ENCODE measurements around the gene CA10.

Gene CA10

GRCh38 chr17:51848451-51848850 is 310.1 kb downstream of the CA10 start:
- Histone ChIP-seq H3K4me1 (ENCODE audit: insufficient read depth, low read length, severe bottlenecking) (no peaks in the 10 kb centered on the region), H3K4me2 (ENCODE audit: low read length) (no peak overlapping the region), H3K79me2 (ENCODE audit: insufficient read depth, low read length) (no peaks in the 10 kb centered on the region), H3K9ac (ENCODE audit: low read length) (no peak overlapping the region), H3K9me3 (ENCODE audit: low read length) (no peaks in the 10 kb centered on the region), H3K9me2 (ENCODE audit: low read depth, low read length) (no peaks in the 10 kb centered on the region), H3K27me3 (ENCODE audit: insufficient read depth, low read length) (no peaks in the 10 kb centered on the region), H3K4me3 (ENCODE audit: low read depth, low read length, poor library complexity, severe bottlenecking) (no peak overlapping the region), H3F3A (ENCODE audit: insufficient read depth, low read length) (no peaks in the 10 kb centered on the region), H4K20me1 (ENCODE audit: insufficient read depth, low read length) (no peaks in the 10 kb centered on the region), H2AFZ (ENCODE audit: low read length) (no peak overlapping the region), H3K36me3 (ENCODE audit: insufficient read depth, low read length) (no peaks in the 10 kb centered on the region), H3K27ac (ENCODE audit: low read depth, low read length, poor library complexity, severe bottlenecking) (no peak overlapping the region)
- no peak for TF ChIP-seq CTCF (IDR thresholded peaks at IDR 0.05; ENCODE audit: low read length)
- no peak for TF ChIP-seq EZH2 (IDR thresholded peaks at IDR 0.05; ENCODE audit: borderline replicate concordance, low read length)

- Histone ChIP-seq H3K9ac (ENCODE audit: low read length) (no peak overlapping the region), H3K27me3 (ENCODE audit: insufficient read depth, low read length) (no peaks in the 10 kb centered on the region), H3K4me1 (ENCODE audit: insufficient read depth, low read length, severe bottlenecking) (no peaks in the 10 kb centered on the region), H3K79me2 (ENCODE audit: insufficient read depth, low read length) (no peaks in the 10 kb centered on the region), H2AFZ (ENCODE audit: low read length) (no peak overlapping the region), H3K27ac (ENCODE audit: low read depth, low read length, poor library complexity, severe bottlenecking) (no peak overlapping the region), H3K36me3 (ENCODE audit: insufficient read depth, low read length) (no peaks in the 10 kb centered on the region), H3K9me2 (ENCODE audit: low read depth, low read length) (no peaks in the 10 kb centered on the region), H3K9me3 (ENCODE audit: low read length) (no peaks in the 10 kb centered on the region), H4K20me1 (ENCODE audit: insufficient read depth, low read length) (no peaks in the 10 kb centered on the region), H3F3A (ENCODE audit: insufficient read depth, low read length) (no peaks in the 10 kb centered on the region), H3K4me2 (ENCODE audit: low read length) (no peak overlapping the region), H3K4me3 (ENCODE audit: low read depth, low read length, poor library complexity, severe bottlenecking) (no peak overlapping the region)
- no peak for TF ChIP-seq EZH2 (IDR thresholded peaks at IDR 0.05; ENCODE audit: borderline replicate concordance, low read length)
- no peak for TF ChIP-seq CTCF (IDR thresholded peaks at IDR 0.05; ENCODE audit: low read length)
Measured at GRCh38 chr17:51846566-51846965, 311.9 kb downstream of the CA10 start.

- H3K9me3 ChIP-seq (ENCODE audit: low read length): no peaks in the 10 kb centered on the region
- no peak overlapping the region for H3K4me3 ChIP-seq (ENCODE audit: low read depth, low read length, poor library complexity, severe bottlenecking)
- H3K9ac ChIP-seq (ENCODE audit: low read length): no peak overlapping the region
- H3K27me3 ChIP-seq (ENCODE audit: insufficient read depth, low read length): no peaks in the 10 kb centered on the region
- H3F3A ChIP-seq (ENCODE audit: insufficient read depth, low read length): no peaks in the 10 kb centered on the region
- H3K9me2 ChIP-seq (ENCODE audit: low read depth, low read length): no peaks in the 10 kb centered on the region
- H4K20me1 ChIP-seq (ENCODE audit: insufficient read depth, low read length): no peaks in the 10 kb centered on the region
- no peak for TF ChIP-seq EZH2 (IDR thresholded peaks at IDR 0.05; ENCODE audit: borderline replicate concordance, low read length)
- no peaks in the 10 kb centered on the region for H3K36me3 ChIP-seq (ENCODE audit: insufficient read depth, low read length)
- no peak overlapping the region for H3K4me2 ChIP-seq (ENCODE audit: low read length)
- H3K27ac ChIP-seq (ENCODE audit: low read depth, low read length, poor library complexity, severe bottlenecking): no peak overlapping the region
- H2AFZ ChIP-seq (ENCODE audit: low read length): no peak overlapping the region
- no peaks in the 10 kb centered on the region for H3K79me2 ChIP-seq (ENCODE audit: insufficient read depth, low read length)
- H3K4me1 ChIP-seq (ENCODE audit: insufficient read depth, low read length, severe bottlenecking): no peaks in the 10 kb centered on the region
Measured at GRCh38 chr17:51845776-51846175, 312.7 kb downstream of the CA10 start.

GRCh38 chr17:51842763-51843162 is 315.8 kb downstream of the CA10 start:
- Histone ChIP-seq H3K9ac (ENCODE audit: low read length) (no peak overlapping the region), H3K36me3 (ENCODE audit: insufficient read depth, low read length) (no peaks in the 10 kb centered on the region), H2AFZ (ENCODE audit: low read length) (no peak overlapping the region), H3K4me2 (ENCODE audit: low read length) (no peak overlapping the region), H3K27ac (ENCODE audit: low read depth, low read length, poor library complexity, severe bottlenecking) (no peak overlapping the region), H3K9me2 (ENCODE audit: low read depth, low read length) (no peaks in the 10 kb centered on the region), H3K4me3 (ENCODE audit: low read depth, low read length, poor library complexity, severe bottlenecking) (no peak overlapping the region), H3K9me3 (ENCODE audit: low read length) (no peaks in the 10 kb centered on the region), H4K20me1 (ENCODE audit: insufficient read depth, low read length) (no peaks in the 10 kb centered on the region), H3F3A (ENCODE audit: insufficient read depth, low read length) (no peaks in the 10 kb centered on the region), H3K4me1 (ENCODE audit: insufficient read depth, low read length, severe bottlenecking) (no peaks in the 10 kb centered on the region), H3K79me2 (ENCODE audit: insufficient read depth, low read length) (no peaks in the 10 kb centered on the region), H3K27me3 (ENCODE audit: insufficient read depth, low read length) (no peaks in the 10 kb centered on the region)
- TF ChIP-seq CTCF (IDR thresholded peaks at IDR 0.05; ENCODE audit: low read length): no peak
- no peak for TF ChIP-seq EZH2 (IDR thresholded peaks at IDR 0.05; ENCODE audit: borderline replicate concordance, low read length)
